SK-N-SH treated with all-trans-retinoic acid at 6 μM for 48 hours (cell line): ENCODE results near the gene PRKG1.

ENCODE experiments used
- ATAC-seq: fragments of 200-7000 bp; cut with Tn5 transposase; 3 replicates; pipeline ENCODE4 v1.9.1; 2020; ENCODE audit warnings: mild to moderate bottlenecking, moderate library complexity
- ARNTL ChIP-seq: fragments of 450-650 bp; formaldehyde crosslinking; IDR thresholded peaks from 2 replicates; pipeline ENCODE4 v1.5.0; 2020; ENCODE audit warnings: low read depth, mild to moderate bottlenecking, moderate library complexity, borderline replicate concordance
- BACH2 ChIP-seq: fragments of 250-450 bp; sonication (Bioruptor Pico); IDR thresholded peaks from 2 replicates; pipeline ENCODE4 v1.9.0; 2021; ENCODE audit warnings: mild to moderate bottlenecking, borderline replicate concordance
- CSDC2 ChIP-seq: fragments of 250-450 bp; sonication (Bioruptor Pico); IDR thresholded peaks from 2 replicates; pipeline ENCODE4 v1.5.0; 2020; ENCODE audit warnings: mild to moderate bottlenecking, moderate library complexity
- ESRRG ChIP-seq: fragments of 250-450 bp; sonication (Bioruptor Pico); IDR thresholded peaks from 2 replicates; pipeline ENCODE4 v1.6.1; 2021; ENCODE audit warnings: mild to moderate bottlenecking
- GLIS3 ChIP-seq: fragments of 250-450 bp; sonication (Bioruptor Pico); IDR thresholded peaks from 2 replicates; pipeline ENCODE4 v1.5.0; 2020; ENCODE audit warnings: mild to moderate bottlenecking, moderate library complexity
- ISL1 ChIP-seq: fragments of 250-450 bp; sonication (Bioruptor Pico); IDR thresholded peaks from 2 replicates; pipeline ENCODE4 v2.1.2; 2022; ENCODE audit warnings: mild to moderate bottlenecking, moderate library complexity
- OSR1 ChIP-seq: fragments of 250-450 bp; sonication (Bioruptor Pico); IDR thresholded peaks from 2 replicates; pipeline ENCODE4 v1.8.0; 2022; ENCODE audit warnings: moderate library complexity, mild to moderate bottlenecking, inconsistent platforms
- PPARA ChIP-seq: fragments of 250-450 bp; sonication (Bioruptor Pico); IDR thresholded peaks from 2 replicates; pipeline ENCODE4 v1.5.0; 2020; ENCODE audit warnings: mild to moderate bottlenecking, borderline replicate concordance
- RARB ChIP-seq: fragments of 250-450 bp; sonication (Bioruptor Pico); IDR thresholded peaks from 2 replicates; pipeline ENCODE4 v1.8.0; 2021; ENCODE audit warnings: mild to moderate bottlenecking, moderate library complexity
- SNAI2 ChIP-seq: fragments of 250-450 bp; sonication (Bioruptor Pico); IDR thresholded peaks from 2 replicates; pipeline ENCODE4 v1.5.0; 2020; ENCODE audit warnings: mild to moderate bottlenecking, moderate library complexity
- TCF4 ChIP-seq: fragments of 250-450 bp; sonication (Bioruptor Pico); IDR thresholded peaks from 2 replicates; pipeline ENCODE4 v1.8.0; 2021; ENCODE audit warnings: mild to moderate bottlenecking, moderate library complexity, borderline replicate concordance
- TOX ChIP-seq: fragments of 250-450 bp; sonication (Bioruptor Pico); IDR thresholded peaks from 2 replicates; pipeline ENCODE4 v1.8.0; 2021; ENCODE audit warnings: mild to moderate bottlenecking, moderate library complexity, borderline replicate concordance
- ZC3H10 ChIP-seq: fragments of 250-450 bp; sonication (Bioruptor Pico); IDR thresholded peaks from 2 replicates; pipeline ENCODE4 v1.5.1; 2021; ENCODE audit warnings: mild to moderate bottlenecking, moderate library complexity
- ZFP3 ChIP-seq: fragments of 250-450 bp; sonication (Bioruptor Pico); IDR thresholded peaks from 2 replicates; pipeline ENCODE4 v1.5.0; 2020; ENCODE audit warnings: mild to moderate bottlenecking, moderate library complexity
- ZFP30 ChIP-seq: fragments of 450-650 bp; formaldehyde crosslinking; IDR thresholded peaks from 2 replicates; pipeline ENCODE4 v1.5.0; 2022; ENCODE audit warnings: mild to moderate bottlenecking, moderate library complexity
- ZNF565 ChIP-seq: fragments of 450-650 bp; formaldehyde crosslinking; conservative IDR thresholded peaks from 2 replicates; pipeline ENCODE4 v1.5.0; 2020; ENCODE audit warnings: low read depth, mild to moderate bottlenecking, moderate library complexity
- ZNF8 ChIP-seq: fragments of 450-650 bp; formaldehyde crosslinking; IDR thresholded peaks from 2 replicates; pipeline ENCODE4 v1.5.0; 2020; ENCODE audit warnings: mild to moderate bottlenecking, moderate library complexity
- TF ChIP-seq, protein P1 (sequence below): fragments of 250-450 bp; sonication (Bioruptor Pico); IDR thresholded peaks from 2 replicates; pipeline ENCODE4 v1.5.1; 2020; ENCODE audit warnings: low read depth, mild to moderate bottlenecking, moderate library complexity
- TF ChIP-seq, protein P2 (sequence below): fragments of 250-450 bp; sonication (Bioruptor Pico); IDR thresholded peaks from 2 replicates; pipeline ENCODE4 v1.5.0; 2020; ENCODE audit warnings: mild to moderate bottlenecking, moderate library complexity
- TF ChIP-seq, protein P3 (sequence below): fragments of 250-450 bp; sonication (Bioruptor Pico); IDR thresholded peaks from 2 replicates; pipeline ENCODE4 v1.5.1; 2021; ENCODE audit warnings: mild to moderate bottlenecking, moderate library complexity

Gene PRKG1

DNA sequence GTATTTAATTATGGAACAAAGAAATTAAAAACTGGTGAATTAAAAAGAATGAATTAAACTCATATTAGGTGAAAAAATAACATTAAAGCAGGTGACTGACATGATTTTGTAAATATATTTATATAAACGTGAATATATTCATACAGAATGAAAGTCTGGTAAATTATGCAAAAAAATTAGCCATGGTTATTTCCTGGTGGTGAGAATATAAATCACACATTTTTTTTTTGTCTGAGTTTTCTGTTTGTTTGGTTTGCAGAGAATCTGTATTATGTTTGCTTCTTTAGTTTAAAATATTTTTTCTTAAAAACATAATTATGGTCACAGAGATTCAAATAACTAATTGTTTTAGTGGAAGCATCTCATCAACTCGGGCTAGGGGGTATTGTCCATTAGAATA lies 698.1 kb downstream of the PRKG1 start:
- TF ChIP-seq OSR1 (CRISPR knock-in tag), result no peak
- TF ChIP-seq, protein P1, sequence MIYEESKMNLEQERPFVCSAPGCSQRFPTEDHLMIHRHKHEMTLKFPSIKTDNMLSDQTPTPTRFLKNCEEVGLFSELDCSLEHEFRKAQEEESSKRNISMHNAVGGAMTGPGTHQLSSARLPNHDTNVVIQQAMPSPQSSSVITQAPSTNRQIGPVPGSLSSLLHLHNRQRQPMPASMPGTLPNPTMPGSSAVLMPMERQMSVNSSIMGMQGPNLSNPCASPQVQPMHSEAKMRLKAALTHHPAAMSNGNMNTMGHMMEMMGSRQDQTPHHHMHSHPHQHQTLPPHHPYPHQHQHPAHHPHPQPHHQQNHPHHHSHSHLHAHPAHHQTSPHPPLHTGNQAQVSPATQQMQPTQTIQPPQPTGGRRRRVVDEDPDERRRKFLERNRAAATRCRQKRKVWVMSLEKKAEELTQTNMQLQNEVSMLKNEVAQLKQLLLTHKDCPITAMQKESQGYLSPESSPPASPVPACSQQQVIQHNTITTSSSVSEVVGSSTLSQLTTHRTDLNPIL (CRISPR knock-in tag), result no peak
- TF ChIP-seq ZFP30 (CRISPR knock-in tag), result no peak
- no peak for TF ChIP-seq ZNF8 (CRISPR knock-in tag)
- no peak for TF ChIP-seq TCF4 (CRISPR knock-in tag)
- no peak for TF ChIP-seq CSDC2 (CRISPR knock-in tag)
- TF ChIP-seq ZFP3 (CRISPR knock-in tag), result no peak
- no peak for TF ChIP-seq ZC3H10 (CRISPR knock-in tag)
- TF ChIP-seq GLIS3 (CRISPR knock-in tag), result no peak
- ATAC-seq, result no peak

DNA sequence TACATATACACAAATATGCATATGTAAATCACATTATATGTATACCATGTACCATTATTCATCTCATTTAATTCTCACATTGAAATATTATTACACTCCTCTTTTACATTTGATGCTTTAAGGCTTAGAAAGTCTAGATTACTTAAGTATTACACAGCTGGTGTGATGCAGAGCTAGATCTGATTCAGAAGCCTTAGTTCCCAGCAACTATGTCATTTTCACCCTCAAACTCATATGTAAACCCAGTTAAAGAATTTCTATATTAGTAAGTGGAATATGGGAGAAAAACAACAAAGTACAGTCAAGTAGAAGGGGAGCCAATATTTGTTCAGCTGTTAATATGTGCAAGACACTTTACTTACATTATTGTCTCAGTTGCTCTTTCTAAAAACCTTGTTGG lies 699.4 kb downstream of the PRKG1 start:
- TF ChIP-seq GLIS3 (CRISPR knock-in tag) (no peak), CSDC2 (CRISPR knock-in tag) (no peak), ZFP30 (CRISPR knock-in tag) (no peak), ESRRG (CRISPR knock-in tag) (no peak), ARNTL (CRISPR knock-in tag) (no peak), SNAI2 (CRISPR knock-in tag) (no peak), PPARA (CRISPR knock-in tag) (no peak), ZNF8 (CRISPR knock-in tag) (no peak), ZNF565 (CRISPR knock-in tag) (no peak), RARB (CRISPR knock-in tag) (no peak)
- TF ChIP-seq, protein P2, sequence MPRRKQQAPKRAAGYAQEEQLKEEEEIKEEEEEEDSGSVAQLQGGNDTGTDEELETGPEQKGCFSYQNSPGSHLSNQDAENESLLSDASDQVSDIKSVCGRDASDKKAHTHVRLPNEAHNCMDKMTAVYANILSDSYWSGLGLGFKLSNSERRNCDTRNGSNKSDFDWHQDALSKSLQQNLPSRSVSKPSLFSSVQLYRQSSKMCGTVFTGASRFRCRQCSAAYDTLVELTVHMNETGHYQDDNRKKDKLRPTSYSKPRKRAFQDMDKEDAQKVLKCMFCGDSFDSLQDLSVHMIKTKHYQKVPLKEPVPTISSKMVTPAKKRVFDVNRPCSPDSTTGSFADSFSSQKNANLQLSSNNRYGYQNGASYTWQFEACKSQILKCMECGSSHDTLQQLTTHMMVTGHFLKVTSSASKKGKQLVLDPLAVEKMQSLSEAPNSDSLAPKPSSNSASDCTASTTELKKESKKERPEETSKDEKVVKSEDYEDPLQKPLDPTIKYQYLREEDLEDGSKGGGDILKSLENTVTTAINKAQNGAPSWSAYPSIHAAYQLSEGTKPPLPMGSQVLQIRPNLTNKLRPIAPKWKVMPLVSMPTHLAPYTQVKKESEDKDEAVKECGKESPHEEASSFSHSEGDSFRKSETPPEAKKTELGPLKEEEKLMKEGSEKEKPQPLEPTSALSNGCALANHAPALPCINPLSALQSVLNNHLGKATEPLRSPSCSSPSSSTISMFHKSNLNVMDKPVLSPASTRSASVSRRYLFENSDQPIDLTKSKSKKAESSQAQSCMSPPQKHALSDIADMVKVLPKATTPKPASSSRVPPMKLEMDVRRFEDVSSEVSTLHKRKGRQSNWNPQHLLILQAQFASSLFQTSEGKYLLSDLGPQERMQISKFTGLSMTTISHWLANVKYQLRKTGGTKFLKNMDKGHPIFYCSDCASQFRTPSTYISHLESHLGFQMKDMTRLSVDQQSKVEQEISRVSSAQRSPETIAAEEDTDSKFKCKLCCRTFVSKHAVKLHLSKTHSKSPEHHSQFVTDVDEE (CRISPR knock-in tag), result no peak
- ATAC-seq, result no peak

DNA sequence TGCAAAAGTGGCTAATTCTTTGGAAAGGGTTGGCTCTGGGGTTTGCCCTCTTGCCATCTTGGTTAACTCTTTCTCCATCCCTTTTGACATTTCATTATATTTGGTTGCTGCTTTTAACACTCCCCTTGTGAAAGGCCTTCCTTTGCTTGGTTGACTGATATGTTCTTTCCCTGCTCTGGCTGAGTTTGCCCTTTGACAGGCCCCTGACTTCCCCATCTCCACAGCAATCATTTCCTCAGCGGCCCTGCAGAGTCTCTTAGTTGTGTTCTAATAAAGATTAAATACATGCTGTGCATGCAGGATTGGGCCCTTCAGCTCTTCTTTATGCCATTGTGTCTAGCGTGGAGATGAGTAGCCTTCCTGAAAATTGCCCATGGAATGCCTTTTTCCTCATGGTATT lies 709.7 kb downstream of the PRKG1 start:
- TF ChIP-seq TCF4 (CRISPR knock-in tag) (no peak), ARNTL (CRISPR knock-in tag) (no peak), ZFP30 (CRISPR knock-in tag) (no peak), BACH2 (no peak), ZNF565 (CRISPR knock-in tag) (no peak), ZFP3 (CRISPR knock-in tag) (no peak), ZC3H10 (CRISPR knock-in tag) (no peak), PPARA (CRISPR knock-in tag) (no peak), ESRRG (CRISPR knock-in tag) (no peak), TOX (CRISPR knock-in tag) (no peak), OSR1 (CRISPR knock-in tag) (no peak), CSDC2 (CRISPR knock-in tag) (no peak), GLIS3 (CRISPR knock-in tag) (no peak), RARB (CRISPR knock-in tag) (no peak), ISL1 (CRISPR knock-in tag) (no peak)
- TF ChIP-seq, protein P1 (CRISPR knock-in tag), result no peak
- TF ChIP-seq, protein P3, sequence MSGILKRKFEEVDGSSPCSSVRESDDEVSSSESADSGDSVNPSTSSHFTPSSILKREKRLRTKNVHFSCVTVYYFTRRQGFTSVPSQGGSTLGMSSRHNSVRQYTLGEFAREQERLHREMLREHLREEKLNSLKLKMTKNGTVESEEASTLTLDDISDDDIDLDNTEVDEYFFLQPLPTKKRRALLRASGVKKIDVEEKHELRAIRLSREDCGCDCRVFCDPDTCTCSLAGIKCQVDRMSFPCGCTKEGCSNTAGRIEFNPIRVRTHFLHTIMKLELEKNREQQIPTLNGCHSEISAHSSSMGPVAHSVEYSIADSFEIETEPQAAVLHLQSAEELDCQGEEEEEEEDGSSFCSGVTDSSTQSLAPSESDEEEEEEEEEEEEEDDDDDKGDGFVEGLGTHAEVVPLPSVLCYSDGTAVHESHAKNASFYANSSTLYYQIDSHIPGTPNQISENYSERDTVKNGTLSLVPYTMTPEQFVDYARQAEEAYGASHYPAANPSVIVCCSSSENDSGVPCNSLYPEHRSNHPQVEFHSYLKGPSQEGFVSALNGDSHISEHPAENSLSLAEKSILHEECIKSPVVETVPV, result no peak
- ATAC-seq, result no peak

DNA sequence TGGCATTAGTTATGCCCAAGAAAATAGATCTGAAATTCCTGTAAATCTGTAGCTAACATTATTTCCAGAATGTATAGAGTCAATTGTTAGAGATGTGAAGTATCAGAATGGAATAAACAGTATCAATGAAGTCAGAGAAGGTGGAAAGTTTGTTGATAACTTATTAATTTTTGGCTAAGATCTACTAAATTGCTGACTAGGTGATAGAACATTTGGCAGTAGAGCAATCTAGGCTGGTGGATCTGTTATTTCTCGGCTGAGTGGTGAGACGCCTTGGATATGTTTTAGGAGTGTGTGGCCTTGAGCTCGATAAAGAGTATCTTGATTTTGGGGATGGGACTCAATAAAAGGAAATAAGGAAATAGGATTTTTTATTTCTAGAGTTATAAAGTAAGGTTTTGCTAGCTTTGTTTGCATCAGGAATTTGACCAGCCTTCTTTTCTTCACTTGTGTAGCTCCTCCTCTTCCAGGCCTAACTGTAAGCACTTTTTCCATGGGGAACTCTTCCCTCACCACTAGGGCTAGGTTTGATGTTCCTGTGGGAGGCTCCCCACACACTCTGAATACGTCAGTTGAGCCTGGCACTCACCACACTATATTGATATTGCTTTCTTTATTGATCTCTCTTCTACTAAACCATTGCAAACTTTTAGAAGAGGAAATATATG lies 711.9 kb downstream of the PRKG1 start:
- no peak for TF ChIP-seq ISL1 (CRISPR knock-in tag)
- TF ChIP-seq GLIS3 (CRISPR knock-in tag), result no peak
- TF ChIP-seq, protein P2 (CRISPR knock-in tag), result no peak
- TF ChIP-seq ARNTL (CRISPR knock-in tag), result no peak
- TF ChIP-seq TOX (CRISPR knock-in tag), result no peak
- TF ChIP-seq, protein P3, result no peak
- no peak for TF ChIP-seq BACH2
- no peak for ATAC-seq
